Fibroblast of lung (primary cell): ENCODE results near the gene NTSR1.

ENCODE experiments used
- CTCF ChIP-seq, 2 donors: IDR thresholded peaks in 1 of 2; conservative IDR thresholded peaks in 1 of 2; 1 replicate in 1 of 2; 2 replicates in 1 of 2; pipeline ENCODE4 v1.5.1; 2011 to 2012; ENCODE audit warnings: low read length in 2 of 2, control low read depth in 1 of 2, inconsistent platforms in 1 of 2, low read depth in 1 of 2, mild to moderate bottlenecking in 1 of 2
- EZH2 ChIP-seq: IDR thresholded peaks from 2 replicates; pipeline ENCODE4 v1.5.1; 2012; ENCODE audit warnings: low read length, control low read depth, mild to moderate bottlenecking; ENCODE audit errors: missing control alignments

- TF ChIP-seq CTCF (conservative IDR thresholded peaks at IDR 0.05 in 1 of 2, IDR thresholded peaks at IDR 0.05 in 1 of 2; ENCODE audit: low read depth in 1 of 2, low read length in 2 of 2): no peak
- no peak for TF ChIP-seq EZH2
Measured at GRCh38 chr20:62696434-62696957, 12.1 kb upstream of the NTSR1 start.
